Activated naive CD4-positive, alpha-beta T cell treated with anti-CD3 and anti-CD28 coated beads for 36 hours (primary cell): ENCODE results near the gene UGT1A3. TPM values are rescaled to one million over a fixed set of nuclear protein-coding genes. Genes with fewer than 3 reads are reported as not detected.

Source experiments
- CTCF ChIA-PET: fragments of 350-600 bp; sonication (Branson Sonifier 250); formaldehyde crosslinking; loops from one replicate; lab custom pipeline; 2021; ENCODE audit warnings: antibody characterized with exemption; lab: Charles Lee
- DNase-seq: peaks from one replicate; pipeline ENCODE4 v3.0.0-alpha.2; 2020
- H3K27ac Mint-ChIP-seq: one replicate; pipeline ENCODE4 v1.8.0; 2021; ENCODE audit warnings: mild to moderate bottlenecking, mixed read lengths
- H3K27me3 Mint-ChIP-seq: one replicate; pipeline ENCODE4 v1.8.0; 2021; ENCODE audit warnings: low read depth, mixed read lengths
- H3K36me3 Mint-ChIP-seq: one replicate; pipeline ENCODE4 v1.8.0; 2021; ENCODE audit warnings: low read depth, mixed read lengths
- H3K4me1 Mint-ChIP-seq: one replicate; pipeline ENCODE4 v1.8.0; 2021; ENCODE audit warnings: low read depth, mixed read lengths
- H3K4me3 Mint-ChIP-seq: one replicate; pipeline ENCODE4 v1.8.0; 2021; ENCODE audit warnings: mild to moderate bottlenecking, moderate library complexity, mixed read lengths
- H3K9me3 Mint-ChIP-seq: one replicate; pipeline ENCODE4 v1.8.0; 2021; ENCODE audit warnings: mixed read lengths
- intact Hi-C: fragments of 100-400 bp; cut with micrococcal nuclease; formaldehyde crosslinking; loops from one replicate; pipeline ENCODE4 v1.15.1; 2023
- total RNA-seq, 2 experiments: library from RNA; stranded (reverse); gene quantifications; one replicate each; pipeline ENCODE4 v1.2.3, GENCODE V29; 2021

The UGT1A3 gene
- total RNA-seq, 2 experiments from 2014 or later, result not detected

DNA sequence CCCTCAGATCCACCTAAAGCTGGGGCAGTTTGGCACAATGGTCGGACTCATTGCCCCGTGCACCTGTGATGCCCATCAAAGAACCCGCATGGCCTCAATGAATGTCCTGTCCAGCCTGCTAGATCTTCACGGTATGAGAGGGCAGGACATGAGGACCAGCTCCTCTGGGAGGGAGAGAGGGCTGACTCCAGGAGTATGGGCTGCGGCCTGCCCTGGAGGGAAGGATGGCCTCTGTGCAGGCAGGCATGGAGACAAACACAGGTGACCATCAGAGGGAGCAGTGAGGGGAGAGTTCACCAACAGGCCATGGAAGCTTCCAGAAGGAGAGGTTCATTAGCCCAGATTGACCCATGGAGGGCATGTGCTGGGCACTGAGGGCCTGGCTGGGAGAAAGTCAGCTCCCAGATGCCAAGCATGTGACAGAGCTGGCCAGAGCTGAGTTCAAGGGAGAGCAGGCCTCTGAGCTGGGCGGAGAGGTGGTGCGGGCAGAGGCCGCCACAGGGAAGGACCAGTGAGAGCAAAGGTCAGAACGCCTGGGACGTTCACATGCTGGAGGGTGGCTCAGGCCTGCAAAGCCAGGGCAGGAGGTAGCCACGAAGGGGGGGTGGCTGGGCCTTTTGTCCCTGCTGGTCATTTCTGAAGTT is 89.3 kb downstream of the UGT1A3 start:
- H3K4me1 Mint-ChIP-seq, result no peaks in the 10 kb centered on the region
- no peaks in the 10 kb centered on the region for H3K9me3 Mint-ChIP-seq
- no peak overlapping the region for H3K4me3 Mint-ChIP-seq
- H3K27ac Mint-ChIP-seq, result no peak overlapping the region
- H3K36me3 Mint-ChIP-seq, result no peaks in the 10 kb centered on the region
- H3K27me3 Mint-ChIP-seq, result no peaks in the 10 kb centered on the region
- intact Hi-C loops, result no loop called here
- CTCF ChIA-PET, result no interaction called here
- no peak for DNase-seq

DNA sequence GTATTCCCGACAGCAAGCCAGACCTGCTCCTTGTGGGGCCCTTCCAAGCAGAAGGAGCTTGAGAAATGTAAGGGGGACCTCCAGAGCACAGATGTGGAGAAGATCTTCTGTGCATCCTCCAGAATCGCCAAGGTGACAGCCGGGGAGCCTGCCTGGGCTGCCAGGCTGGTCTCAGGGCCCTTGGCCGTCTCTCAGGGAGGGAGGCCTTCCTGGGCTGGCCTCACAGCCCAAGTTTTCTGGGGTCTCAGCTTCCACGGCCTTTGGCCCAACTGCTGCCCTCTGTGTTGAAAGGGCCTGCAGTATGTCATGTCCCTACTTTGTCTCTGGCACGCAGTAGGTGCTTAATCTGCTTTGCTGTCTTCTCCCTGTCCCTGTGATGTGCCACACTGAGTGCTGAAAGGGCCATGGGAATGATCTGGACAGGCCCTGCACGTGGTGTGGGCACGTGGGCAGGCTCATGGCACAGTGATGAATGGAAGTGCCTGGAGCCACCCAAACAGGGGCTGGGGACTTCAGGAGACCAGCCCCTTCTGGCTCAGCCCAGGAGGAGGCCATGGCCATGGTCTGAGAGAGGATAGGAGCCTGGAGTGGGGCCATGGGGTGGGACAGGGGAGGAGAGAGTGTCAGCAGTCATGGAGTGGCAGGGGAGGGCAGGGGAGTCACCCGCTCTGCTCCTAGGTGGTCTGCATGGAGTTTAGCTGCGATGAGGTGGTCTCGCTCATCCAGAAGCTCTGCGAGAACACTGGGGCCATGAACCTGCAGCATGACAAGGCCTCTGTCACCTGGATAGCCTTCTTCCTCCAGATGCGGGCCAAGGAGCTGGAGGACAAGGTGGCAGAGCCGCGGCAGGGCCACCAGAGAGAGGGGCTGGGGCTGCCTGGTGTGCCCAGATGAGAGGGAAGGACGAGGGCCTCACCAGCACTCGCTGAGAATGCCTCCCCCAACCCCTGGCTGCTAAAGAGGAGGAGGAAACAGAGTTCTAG is 90.1 kb downstream of the UGT1A3 start:
- no peak overlapping the region for H3K4me3 Mint-ChIP-seq

DNA sequence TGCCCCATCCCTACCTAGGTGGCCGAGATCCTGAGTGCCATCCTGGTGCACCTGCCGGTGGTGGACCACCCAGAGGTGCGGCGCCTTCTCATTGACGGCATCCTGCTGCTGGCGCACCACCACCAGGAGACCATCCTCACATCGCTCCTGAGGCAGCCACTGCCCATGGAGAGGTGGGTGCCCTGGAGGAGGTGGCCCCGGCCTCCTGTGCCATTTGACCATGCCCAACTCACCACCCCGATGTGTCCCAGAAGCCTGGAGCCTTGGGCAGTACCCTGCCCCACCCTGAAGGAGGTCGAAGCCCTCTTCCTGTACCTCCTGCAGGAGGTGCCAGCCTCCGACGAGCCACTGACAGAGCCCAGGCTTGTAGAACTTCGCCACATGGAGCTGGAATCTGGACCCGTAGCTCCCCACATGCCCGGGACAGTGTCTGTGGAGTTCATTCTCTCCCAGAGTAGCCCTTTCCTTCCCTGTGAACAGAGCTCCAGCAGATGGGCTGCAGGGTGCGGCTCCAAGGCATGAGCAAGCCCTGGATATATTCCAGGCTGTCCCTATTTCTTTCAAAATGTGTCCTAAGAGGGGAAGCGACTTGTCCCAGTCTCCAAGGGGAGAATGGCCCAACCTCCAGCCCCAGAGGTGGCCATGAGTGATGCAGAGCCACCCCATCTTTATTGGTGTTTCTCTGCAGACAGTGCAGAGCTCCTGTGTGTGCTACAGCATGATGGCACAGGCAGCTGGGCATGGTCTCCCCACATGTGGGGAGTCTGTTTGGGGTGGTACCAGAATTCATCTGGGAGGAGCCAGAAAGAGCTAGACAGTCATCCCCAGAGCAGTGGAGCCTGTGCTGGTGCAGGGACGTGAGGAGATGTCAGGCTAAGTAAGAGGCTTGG is 91.3 kb downstream of the UGT1A3 start:
- CTCF ChIA-PET, result interaction anchor here (0.7 kb wide), 1 partner anchor 1001 kb away, joined by 3 read pairs; no protein-coding TSS in a partner anchor
- H3K36me3 Mint-ChIP-seq, result no peaks in the 10 kb centered on the region
- DNase-seq, result no peak
- no peaks in the 10 kb centered on the region for H3K9me3 Mint-ChIP-seq
- no peak overlapping the region for H3K4me3 Mint-ChIP-seq
- H3K27me3 Mint-ChIP-seq, result no peaks in the 10 kb centered on the region
- H3K27ac Mint-ChIP-seq, result no peak overlapping the region
- intact Hi-C loops, result no loop called here
- H3K4me1 Mint-ChIP-seq, result no peaks in the 10 kb centered on the region

More for the DNA sequence above, 90.1 kb downstream of the UGT1A3 start:
- Mint-ChIP-seq H3K36me3 (no peaks in the 10 kb centered on the region), H3K9me3 (no peaks in the 10 kb centered on the region), H3K27me3 (no peaks in the 10 kb centered on the region), H3K27ac (no peak overlapping the region), H3K4me1 (no peaks in the 10 kb centered on the region)
- CTCF ChIA-PET, result no interaction called here
- intact Hi-C loops, result no loop called here
- DNase-seq, result no peak

DNA sequence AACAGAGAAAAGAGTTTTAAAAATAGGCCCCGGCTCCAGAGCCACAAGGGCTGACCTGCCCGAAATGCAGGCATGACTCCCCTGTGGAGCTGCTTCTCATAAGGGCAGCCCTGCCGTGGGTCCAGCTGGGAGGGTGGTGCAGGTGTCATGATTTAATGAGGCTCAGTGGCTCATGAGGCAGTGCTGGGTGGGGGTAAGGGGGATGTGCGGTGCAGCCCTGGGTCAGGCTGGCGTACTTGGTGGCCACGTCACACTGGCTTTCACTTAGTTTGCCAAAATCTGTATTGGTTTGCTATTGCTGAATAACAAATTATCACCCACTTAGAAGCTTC is 91.9 kb downstream of the UGT1A3 start:
- H3K4me1 Mint-ChIP-seq, result no peaks in the 10 kb centered on the region
- H3K36me3 Mint-ChIP-seq, result no peaks in the 10 kb centered on the region
- no peaks in the 10 kb centered on the region for H3K9me3 Mint-ChIP-seq
- no peaks in the 10 kb centered on the region for H3K27me3 Mint-ChIP-seq
- no peak overlapping the region for H3K4me3 Mint-ChIP-seq
- no peak overlapping the region for H3K27ac Mint-ChIP-seq
- DNase-seq, result no peak
- intact Hi-C loops, result no loop called here
- CTCF ChIA-PET, result interaction anchor here (0.7 kb wide), 1 partner anchor 1002 kb away, joined by 3 read pairs; no protein-coding TSS in a partner anchor

DNA sequence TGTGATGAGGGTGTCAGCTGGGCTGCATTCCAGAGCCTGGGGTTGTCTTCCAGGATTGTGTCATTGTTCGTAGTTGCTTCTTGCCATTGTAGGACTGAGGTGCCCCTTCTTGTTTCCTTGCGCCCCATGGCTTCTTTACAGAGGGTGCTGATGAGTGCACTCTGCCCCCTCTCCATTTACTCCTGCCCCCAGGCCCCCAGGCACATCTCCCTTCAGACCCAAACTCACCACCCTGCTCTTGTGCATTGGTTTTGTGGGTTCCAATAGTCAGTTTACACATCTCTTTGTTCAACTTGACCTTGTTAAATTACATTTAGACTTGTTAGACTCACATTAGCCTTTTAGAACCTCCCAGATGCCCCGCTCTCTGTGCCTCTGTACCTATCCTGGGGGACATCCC is 92.4 kb downstream of the UGT1A3 start:
- no peak for DNase-seq

DNA sequence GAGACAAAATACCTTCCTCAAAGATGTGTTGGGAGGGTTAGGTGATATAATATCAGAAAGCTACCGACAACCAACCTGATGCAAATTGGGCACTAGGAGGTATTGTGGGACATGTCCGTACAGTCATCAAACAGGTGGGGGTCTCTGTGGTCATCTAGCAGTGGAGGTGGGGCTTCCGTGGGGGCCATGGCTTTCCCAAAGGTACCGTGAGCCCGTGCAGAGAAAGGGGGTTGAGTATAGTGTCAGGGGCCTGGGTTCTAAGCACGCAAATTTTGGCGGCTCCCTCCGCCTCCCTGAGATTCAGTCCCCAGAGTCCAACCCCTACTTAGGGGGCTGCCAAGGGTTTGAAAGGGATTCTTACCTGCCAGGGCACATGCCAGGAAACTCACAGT is 92.9 kb downstream of the UGT1A3 start:
- no peak for DNase-seq
- CTCF ChIA-PET, result no interaction called here
- Mint-ChIP-seq H3K4me3 (no peak overlapping the region), H3K27me3 (no peaks in the 10 kb centered on the region), H3K9me3 (no peaks in the 10 kb centered on the region), H3K27ac (no peak overlapping the region), H3K4me1 (no peaks in the 10 kb centered on the region), H3K36me3 (no peaks in the 10 kb centered on the region)
- intact Hi-C loops, result no loop called here

More for the DNA sequence above, 92.4 kb downstream of the UGT1A3 start:
- intact Hi-C loops, result no loop called here
- Mint-ChIP-seq H3K36me3 (no peaks in the 10 kb centered on the region), H3K9me3 (no peaks in the 10 kb centered on the region), H3K27ac (no peak overlapping the region), H3K27me3 (no peaks in the 10 kb centered on the region), H3K4me1 (no peaks in the 10 kb centered on the region), H3K4me3 (no peak overlapping the region)
- CTCF ChIA-PET, result no interaction called here

DNA sequence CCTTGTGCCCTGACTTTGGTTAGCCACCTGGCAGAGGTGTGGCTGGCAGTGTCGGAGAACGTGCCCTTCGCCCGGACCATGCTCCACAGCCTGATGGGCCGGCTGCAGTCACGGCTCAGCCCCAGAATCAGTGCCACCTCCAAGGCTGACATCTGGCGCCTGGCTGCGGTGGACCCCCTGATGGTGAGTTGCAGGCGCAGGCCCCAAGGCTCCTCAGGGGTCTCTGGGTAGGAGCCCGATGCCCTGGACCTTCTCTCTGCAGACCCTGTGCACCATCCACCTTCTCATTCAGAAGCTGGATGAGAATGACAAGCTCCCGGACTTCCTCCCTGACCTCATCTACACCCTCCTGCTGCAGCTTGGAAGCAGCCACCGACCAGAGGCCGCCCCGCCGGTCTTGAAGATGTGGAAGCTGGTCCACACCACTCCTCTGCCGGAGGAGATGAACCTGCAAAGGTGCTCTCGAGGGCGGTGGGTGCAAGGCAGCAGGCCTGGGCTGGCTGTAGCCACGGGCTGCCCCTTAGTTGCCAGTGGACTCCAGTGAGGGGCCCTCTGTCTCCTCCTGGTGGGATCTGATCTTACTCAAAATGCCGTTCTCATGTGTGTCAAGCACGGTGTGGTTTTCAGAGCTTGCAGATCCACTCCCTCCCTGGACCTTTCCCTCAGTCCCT is 93.4 kb downstream of the UGT1A3 start:
- Mint-ChIP-seq H3K36me3 (no peaks in the 10 kb centered on the region), H3K9me3 (no peaks in the 10 kb centered on the region), H3K4me3 (no peak overlapping the region), H3K27ac (no peak overlapping the region), H3K27me3 (no peaks in the 10 kb centered on the region), H3K4me1 (no peaks in the 10 kb centered on the region)
- intact Hi-C loops, result no loop called here
- no peak for DNase-seq
- CTCF ChIA-PET, result no interaction called here

Other genes with a start within 250 kb of the UGT1A3 start
- gene USP40, start 162.3 kb upstream of the UGT1A3 start, total RNA-seq, result 10 to 100 TPM; 15.3 to 17.5 TPM
- not detected for gene UGT1A8, start 111.4 kb upstream of the UGT1A3 start, total RNA-seq
- not detected for gene UGT1A10, start 92.6 kb upstream of the UGT1A3 start, total RNA-seq
- gene UGT1A9, start 57.1 kb upstream of the UGT1A3 start, total RNA-seq, result not detected
- not detected for gene UGT1A7, start 47.1 kb upstream of the UGT1A3 start, total RNA-seq
- gene UGT1A6, start 36.2 kb upstream of the UGT1A3 start, total RNA-seq, result not detected
- not detected for gene UGT1A5, start 16.1 kb upstream of the UGT1A3 start, total RNA-seq
- gene UGT1A4, start 10.3 kb upstream of the UGT1A3 start, total RNA-seq, result not detected
- gene UGT1A1, start 31.2 kb downstream of the UGT1A3 start, total RNA-seq, result not detected
- not detected for gene MROH2A, start 49.3 kb downstream of the UGT1A3 start, total RNA-seq
- gene HJURP, start 125.5 kb downstream of the UGT1A3 start, total RNA-seq, result 100 to 1,000 TPM; 127 to 129 TPM
- not detected for gene TRPM8, start 188.3 kb downstream of the UGT1A3 start, total RNA-seq